Spleen (tissue), 3 donors: ENCODE results near the gene ZNF644.

Experiments
- POLR2A ChIP-seq, 3 donors: fragments of 450-650 bp; IDR thresholded peaks; one replicate each; pipeline ENCODE4 v1.5.1; 2017; ENCODE audit warnings: antibody characterized with exemption in 3 of 3, mild to moderate bottlenecking in 1 of 3
- POLR2AphosphoS5 ChIP-seq, 3 donors: sonication (generic); formaldehyde crosslinking; IDR thresholded peaks; one replicate each; pipeline ENCODE4 v1.5.1; 2017; ENCODE audit warnings: antibody characterized with exemption in 3 of 3

GRCh38 chr1:90963236-90963635 is 58.6 kb downstream of the ZNF644 start:
- TF ChIP-seq POLR2AphosphoS5 (IDR thresholded peaks at IDR 0.05) (no peak), POLR2A (IDR thresholded peaks at IDR 0.05) (no peak)
